RWPE2 (cell line): ENCODE data around the gene UTP25.
A peak's percentile ranks its signal among the peaks of the same experiment; 100 is the strongest.

Experiments
- ATAC-seq: fragments of 200-7000 bp; cut with Tn5 transposase; 3 replicates; pipeline ENCODE4 v1.9.1; 2021; ENCODE audit warnings: low read depth
- DNase-seq: peaks from one replicate; pipeline ENCODE4 v3.0.0-alpha.2; 2020; ENCODE audit warnings: low spot score
- H3K27ac ChIP-seq: fragments of 450-650 bp; 2 replicates; pipeline ENCODE4 v1.5.1; 2017; ENCODE audit warnings: mild to moderate bottlenecking; ENCODE audit not compliant: poor library complexity, severe bottlenecking
- H3K27me3 ChIP-seq: fragments of 250-450 bp; sonication (Bioruptor Pico); 2 replicates; pipeline ENCODE4 v1.5.1; 2021; ENCODE audit warnings: mild to moderate bottlenecking, moderate library complexity; ENCODE audit not compliant: insufficient read depth, poor library complexity, severe bottlenecking
- H3K36me3 ChIP-seq: fragments of 250-450 bp; sonication (Bioruptor Pico); 2 replicates; pipeline ENCODE4 v1.5.1; 2020; ENCODE audit warnings: low read depth, mild to moderate bottlenecking, moderate library complexity
- H3K4me1 ChIP-seq: fragments of 250-450 bp; sonication (Bioruptor Pico); 2 replicates; pipeline ENCODE4 v1.5.1; 2021; ENCODE audit warnings: mild to moderate bottlenecking, moderate library complexity; ENCODE audit not compliant: insufficient read depth, poor library complexity, severe bottlenecking
- H3K4me3 ChIP-seq: fragments of 250-450 bp; sonication (Bioruptor Pico); 2 replicates; pipeline ENCODE4 v1.5.1; 2021; ENCODE audit warnings: mild to moderate bottlenecking, moderate library complexity; ENCODE audit not compliant: severe bottlenecking
- H3K9me3 ChIP-seq: fragments of 250-450 bp; sonication (Bioruptor Pico); 2 replicates; pipeline ENCODE4 v1.5.1; 2021; ENCODE audit warnings: mild to moderate bottlenecking, moderate library complexity; ENCODE audit not compliant: severe bottlenecking
- TF ChIP-seq, protein P1 (sequence below): fragments of 450-650 bp; IDR thresholded peaks from one replicate; pipeline ENCODE4 v1.5.1; 2017; ENCODE audit warnings: mild to moderate bottlenecking, moderate library complexity; ENCODE audit not compliant: poor library complexity, severe bottlenecking

The UTP25 gene

DNA sequence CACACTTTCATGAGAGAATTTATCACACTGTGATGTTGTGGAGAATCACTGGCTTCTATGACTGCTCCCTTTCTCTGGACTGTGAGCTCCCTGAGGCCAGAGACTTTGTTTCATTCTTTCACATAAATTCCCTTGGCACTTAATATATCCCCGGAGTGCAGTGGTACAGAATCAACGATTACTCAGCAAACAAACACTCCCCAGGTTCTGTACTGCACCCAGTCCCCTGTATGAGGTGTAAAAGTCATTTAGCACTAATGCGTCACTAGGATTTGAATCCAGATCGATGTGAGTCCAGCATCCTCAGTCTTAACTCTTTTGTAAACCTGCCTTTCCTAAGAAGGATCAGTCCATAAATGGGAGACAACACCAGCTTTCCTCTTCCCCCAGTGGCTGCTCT is 6.8 kb upstream of the UTP25 start:
- Histone ChIP-seq H3K27me3 (no peaks in the 10 kb centered on the region), H3K4me3 (no peak overlapping the region), H3K27ac (no peak overlapping the region), H3K9me3 (no peaks in the 10 kb centered on the region), H3K36me3 (no peaks in the 10 kb centered on the region), H3K4me1 (peaks cover 40% of the 10 kb centered on the region)
- DNase-seq (no peak), ATAC-seq (no peak)
- TF ChIP-seq, protein P1, sequence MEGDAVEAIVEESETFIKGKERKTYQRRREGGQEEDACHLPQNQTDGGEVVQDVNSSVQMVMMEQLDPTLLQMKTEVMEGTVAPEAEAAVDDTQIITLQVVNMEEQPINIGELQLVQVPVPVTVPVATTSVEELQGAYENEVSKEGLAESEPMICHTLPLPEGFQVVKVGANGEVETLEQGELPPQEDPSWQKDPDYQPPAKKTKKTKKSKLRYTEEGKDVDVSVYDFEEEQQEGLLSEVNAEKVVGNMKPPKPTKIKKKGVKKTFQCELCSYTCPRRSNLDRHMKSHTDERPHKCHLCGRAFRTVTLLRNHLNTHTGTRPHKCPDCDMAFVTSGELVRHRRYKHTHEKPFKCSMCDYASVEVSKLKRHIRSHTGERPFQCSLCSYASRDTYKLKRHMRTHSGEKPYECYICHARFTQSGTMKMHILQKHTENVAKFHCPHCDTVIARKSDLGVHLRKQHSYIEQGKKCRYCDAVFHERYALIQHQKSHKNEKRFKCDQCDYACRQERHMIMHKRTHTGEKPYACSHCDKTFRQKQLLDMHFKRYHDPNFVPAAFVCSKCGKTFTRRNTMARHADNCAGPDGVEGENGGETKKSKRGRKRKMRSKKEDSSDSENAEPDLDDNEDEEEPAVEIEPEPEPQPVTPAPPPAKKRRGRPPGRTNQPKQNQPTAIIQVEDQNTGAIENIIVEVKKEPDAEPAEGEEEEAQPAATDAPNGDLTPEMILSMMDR = no peak

DNA sequence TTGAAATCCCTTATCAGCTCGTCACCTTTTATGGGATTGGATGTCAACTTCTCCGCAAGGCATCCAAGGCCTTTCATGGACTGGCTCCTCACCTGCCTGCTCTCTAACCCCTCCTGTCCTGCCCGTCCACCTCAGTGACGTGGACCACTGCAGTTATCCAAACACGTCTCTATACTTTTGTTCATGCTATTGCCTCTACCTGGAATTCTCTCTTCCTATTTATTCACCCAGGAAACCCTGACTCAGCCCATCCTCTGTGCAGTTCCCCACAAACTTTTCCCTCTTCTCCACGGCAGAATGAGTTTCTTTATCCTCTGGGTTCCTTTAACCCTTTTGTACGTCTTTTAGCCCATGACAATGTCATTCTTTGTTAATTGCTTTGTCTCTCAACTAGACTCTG is 5.1 kb upstream of the UTP25 start:
- no peaks in the 10 kb centered on the region for H3K36me3 ChIP-seq
- H3K27ac ChIP-seq = peak overlapping the region; percentile 91
- H3K27me3 ChIP-seq = no peaks in the 10 kb centered on the region
- DNase-seq (no peak), ATAC-seq (no peak)
- H3K9me3 ChIP-seq = no peaks in the 10 kb centered on the region
- H3K4me3 ChIP-seq = no peak overlapping the region
- H3K4me1 ChIP-seq = peaks cover 37% of the 10 kb centered on the region
- TF ChIP-seq, protein P1 = no peak

DNA sequence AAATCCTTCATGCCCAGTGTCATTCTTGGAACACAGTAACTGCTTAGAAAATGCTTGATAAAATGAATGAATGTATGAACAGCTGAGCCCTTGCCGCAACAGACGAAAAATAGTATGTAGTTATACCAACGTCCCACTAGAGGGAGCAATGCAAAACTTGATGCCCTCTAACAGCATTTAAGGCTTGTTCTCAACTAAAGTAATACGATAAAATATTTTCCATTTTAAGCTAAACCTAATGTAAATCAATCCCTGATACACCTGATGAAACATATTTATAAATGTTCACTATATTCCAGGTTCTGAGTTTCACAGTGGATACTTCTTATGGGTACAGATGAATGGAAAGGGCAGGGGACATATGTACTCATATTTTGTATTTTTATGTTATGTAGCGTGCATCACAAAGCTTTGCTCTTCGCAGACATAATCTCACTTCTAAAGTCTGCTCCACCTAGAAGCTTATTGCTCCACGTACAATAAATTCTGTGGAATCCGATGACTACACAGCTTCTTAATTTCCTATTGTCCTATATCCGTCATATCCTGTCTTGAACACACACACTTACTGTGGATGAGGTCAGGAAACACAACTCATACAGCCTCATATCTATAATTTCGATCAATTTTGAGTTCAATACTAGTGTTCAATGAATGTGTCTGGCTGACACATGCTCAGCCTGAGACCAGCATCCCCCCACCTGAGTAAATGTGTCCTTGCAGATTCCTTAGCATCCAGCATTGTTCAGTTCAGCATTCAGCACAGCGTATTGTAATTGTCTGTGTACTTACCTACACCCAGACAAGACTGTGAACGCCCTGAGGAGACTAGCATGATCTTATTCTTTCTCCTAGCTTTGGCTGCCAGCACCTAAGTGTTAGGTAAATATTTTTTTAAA is 4.4 kb upstream of the UTP25 start:
- Histone ChIP-seq H3K36me3 (no peaks in the 10 kb centered on the region), H3K4me3 (no peak overlapping the region), H3K4me1 (peaks cover 37% of the 10 kb centered on the region), H3K27ac (peak overlapping the region; percentile 91), H3K27me3 (no peaks in the 10 kb centered on the region), H3K9me3 (no peaks in the 10 kb centered on the region)
- DNase-seq (no peak), ATAC-seq (peak; percentile 69)
- TF ChIP-seq, protein P1 = peak; percentile 64

DNA sequence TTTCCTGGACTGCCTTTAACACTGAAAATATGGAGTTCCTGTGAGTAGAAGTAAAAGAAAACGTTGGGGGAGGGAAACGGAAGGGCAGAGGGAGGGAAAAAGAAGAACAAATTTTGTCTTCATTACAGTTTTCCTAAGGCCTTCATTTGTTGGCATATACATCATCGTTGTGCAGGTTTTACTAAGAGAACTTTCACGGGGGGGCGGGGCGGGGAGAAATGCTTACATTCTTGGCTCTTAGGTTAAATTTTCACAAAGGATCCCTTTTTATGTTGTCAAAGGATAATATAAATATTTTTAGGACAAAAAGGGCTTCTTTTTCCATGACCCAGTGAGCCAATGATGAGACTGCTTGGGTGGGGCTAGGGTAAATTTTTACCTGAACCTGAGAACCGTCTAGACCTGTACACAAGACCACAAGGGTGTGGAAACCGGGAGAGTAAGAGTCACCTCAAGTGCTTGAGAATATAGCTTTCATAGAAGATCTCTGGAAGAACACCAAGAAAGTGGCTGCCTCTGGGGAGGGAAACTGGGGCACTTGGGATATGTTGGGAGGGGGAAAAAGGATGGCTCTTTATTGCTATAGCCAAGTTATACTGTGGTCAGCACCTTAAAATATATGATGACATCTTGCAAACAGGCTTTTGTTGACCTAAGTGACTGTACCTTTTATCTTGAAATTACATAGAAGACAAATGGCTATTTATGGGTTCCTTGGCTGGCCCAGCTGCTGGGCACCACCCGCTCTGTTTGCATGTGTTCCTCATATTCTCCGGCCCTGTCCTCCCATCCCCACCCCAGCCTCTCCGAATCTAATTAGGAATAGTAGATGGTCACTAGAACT is 2.0 kb upstream of the UTP25 start:
- Histone ChIP-seq H3K9me3 (no peaks in the 10 kb centered on the region), H3K36me3 (no peaks in the 10 kb centered on the region), H3K4me3 (no peak overlapping the region), H3K27me3 (no peaks in the 10 kb centered on the region), H3K27ac (peak overlapping the region; percentile 91), H3K4me1 (peaks cover 40% of the 10 kb centered on the region)
- DNase-seq (no peak), ATAC-seq (peak; percentile 75)
- TF ChIP-seq, protein P1 = no peak
